Ovary (tissue), 3 donors: ENCODE data around the gene PHACTR1.

Experiments
- CTCF ChIP-seq, 3 donors: fragments of 450-650 bp in 2 of 3; fragments of 200-600 bp in 1 of 3; IDR thresholded peaks; one replicate each; pipeline versions ENCODE4 v1.5.1 to v1.8.0; 2016 to 2022; ENCODE audit warnings: antibody characterized with exemption in 3 of 3, mild to moderate bottlenecking in 1 of 3
- POLR2A ChIP-seq: fragments of 450-650 bp; IDR thresholded peaks from one replicate; pipeline ENCODE4 v1.6.1; 2017; ENCODE audit warnings: antibody characterized with exemption, mild to moderate bottlenecking, moderate library complexity
- donor health status: DM: no; HTN: no; CAD: no.

- TF ChIP-seq POLR2A = no peak
- no peak for TF ChIP-seq CTCF (IDR thresholded peaks at IDR 0.05)
These were observed 98.5 kb downstream of the PHACTR1 start for GRCh38 chr6:12815089-12815488.
